ENCODE measurements around the gene BMP5.

Gene BMP5

DNA sequence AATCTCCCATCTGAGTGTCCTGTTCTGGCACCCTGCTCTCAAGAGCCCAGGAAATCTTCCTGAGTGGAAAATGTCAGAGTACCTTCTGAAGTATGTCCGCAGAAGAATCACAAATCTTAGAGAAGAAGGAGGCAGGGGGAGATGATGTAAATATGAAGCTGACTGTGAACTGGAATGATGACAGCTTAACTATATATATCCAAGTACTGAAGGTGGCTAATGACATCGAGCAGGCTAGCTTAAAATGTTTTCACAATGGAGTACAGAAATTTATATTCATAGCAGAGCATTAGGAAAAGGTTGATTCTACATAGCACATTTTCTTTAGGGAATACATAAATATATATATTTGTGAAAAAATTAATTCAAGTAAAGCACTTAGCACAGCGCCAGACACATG lies 64.3 kb downstream of the BMP5 start:
- no peak for DNase-seq (ENCODE audit: low spot score)

DNA sequence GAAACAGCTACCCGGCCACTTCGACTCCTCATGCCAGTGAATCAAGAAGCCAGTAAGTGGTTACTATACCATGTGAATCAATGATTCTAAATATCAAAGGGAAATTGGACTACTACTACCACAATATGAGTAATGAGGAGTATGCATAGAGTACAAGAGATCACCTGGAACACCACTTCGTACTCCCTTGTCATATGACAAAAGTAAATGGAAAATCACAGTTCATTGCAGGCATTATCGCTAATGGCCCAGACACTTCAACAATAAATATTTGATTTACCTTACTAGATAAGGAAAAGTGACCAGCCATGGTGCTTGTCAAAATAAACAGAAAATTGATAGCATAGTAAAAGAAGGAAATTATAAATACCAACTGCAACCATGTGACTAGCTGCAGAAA lies 73.1 kb downstream of the BMP5 start:
- DNase-seq (ENCODE audit: low spot score), result no peak

DNA sequence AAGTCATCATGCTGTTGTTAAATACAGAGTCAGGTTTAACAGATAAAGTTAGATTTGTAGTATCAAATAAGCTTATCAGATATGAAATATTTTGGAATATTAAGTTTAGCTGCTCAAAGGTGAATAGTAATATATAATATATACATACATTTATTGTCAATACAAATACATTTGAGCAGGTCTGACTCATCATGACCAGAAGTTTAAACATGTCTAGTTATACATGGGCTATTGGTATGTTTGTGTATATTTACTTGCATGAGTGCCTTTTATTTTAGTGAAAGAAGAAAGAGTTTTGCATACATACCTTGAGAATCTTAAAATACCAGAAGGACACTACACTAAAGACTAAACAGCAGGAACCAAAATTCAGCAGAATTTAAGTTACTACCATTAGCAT lies 76.8 kb downstream of the BMP5 start:
- DNase-seq (ENCODE audit: low spot score), result no peak

DNA sequence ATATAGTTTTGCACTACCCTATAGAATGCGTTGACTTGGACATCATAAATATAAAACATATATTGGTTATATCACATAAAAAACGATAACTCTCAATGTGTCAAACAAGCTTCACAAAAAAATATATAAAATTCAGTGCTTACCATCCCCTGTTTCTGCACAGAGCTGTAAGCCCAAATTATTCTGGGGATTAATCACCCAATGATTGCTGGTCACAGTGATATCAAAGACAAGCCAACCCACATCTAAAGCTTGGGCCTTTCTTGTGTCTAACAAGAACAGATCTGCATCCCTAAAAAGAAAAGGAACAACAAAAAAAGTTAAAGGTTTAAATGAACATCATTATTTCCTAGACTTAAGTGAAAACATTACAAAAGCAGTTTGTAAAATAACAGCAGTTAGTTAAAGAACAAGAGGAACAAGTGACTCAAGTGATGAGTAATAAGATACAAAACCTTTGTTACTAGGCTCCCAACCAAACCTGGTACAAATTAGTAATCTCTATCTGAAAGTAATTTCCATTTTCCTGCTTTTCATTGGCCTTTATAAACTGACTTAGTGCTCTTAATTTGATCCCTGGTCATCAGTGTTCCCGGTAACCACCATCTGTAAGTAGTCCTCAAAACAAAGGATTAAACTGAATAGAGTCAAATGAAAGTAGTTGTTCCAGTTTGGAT lies 81.1 kb downstream of the BMP5 start:
- no peak for DNase-seq (ENCODE audit: low spot score)

DNA sequence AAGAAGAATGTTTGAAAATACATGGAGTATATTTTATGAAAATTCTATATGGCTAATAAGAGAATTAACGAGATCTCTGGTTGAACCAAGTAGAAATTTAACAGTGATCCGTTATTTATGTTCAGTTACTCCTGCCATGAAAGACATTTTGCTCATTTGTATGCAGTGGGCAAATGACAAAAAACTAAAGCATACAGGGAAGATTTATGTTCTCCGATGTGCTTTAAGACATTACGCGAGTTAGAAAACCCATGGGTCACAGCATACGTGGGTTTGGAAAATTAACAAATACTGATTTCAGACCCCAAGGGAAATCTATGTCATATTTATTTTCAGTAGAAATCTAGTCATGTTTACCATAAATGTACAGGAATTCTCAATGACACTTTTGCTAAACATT lies 90.1 kb downstream of the BMP5 start:
- DNase-seq (ENCODE audit: low spot score), result no peak

DNA sequence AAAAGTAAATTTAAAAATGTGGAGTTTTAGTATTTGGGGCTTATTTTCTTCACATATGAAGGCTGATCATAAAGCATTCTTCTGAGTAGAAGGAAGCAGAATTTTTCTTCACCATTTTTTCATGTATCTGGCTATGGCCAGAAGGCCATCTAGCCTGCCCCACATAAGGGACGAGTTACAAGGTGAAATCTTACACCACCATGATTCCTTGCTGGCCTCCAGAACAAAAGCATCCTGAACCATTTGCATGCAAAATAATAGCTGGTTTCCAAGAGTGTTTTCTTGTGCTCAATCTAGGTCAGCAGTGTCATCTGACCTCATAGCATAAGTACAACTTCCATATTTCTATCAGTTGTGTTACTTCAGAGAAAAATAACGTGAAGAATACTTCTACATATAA lies 93.1 kb downstream of the BMP5 start:
- DNase-seq (ENCODE audit: low spot score), result no peak

DNA sequence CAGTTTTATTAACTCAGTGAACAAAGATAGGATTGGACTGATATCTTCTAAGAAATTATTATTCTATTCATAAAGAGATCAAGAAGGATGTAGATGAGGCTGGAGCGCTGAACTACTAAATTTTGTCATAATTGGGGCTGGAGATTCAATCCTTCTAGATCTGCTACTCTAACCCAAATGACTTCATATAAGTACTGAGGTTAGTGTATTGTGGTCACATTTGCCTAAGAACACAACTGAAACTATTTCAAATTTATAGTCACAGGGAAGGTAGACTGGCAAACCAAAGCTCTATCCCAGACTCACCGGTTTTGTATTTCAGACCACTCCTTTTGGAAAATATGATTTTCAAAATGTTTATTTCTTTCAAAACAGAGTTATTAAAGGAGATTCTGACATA lies 96.7 kb downstream of the BMP5 start:
- DNase-seq (ENCODE audit: low spot score), result no peak

DNA sequence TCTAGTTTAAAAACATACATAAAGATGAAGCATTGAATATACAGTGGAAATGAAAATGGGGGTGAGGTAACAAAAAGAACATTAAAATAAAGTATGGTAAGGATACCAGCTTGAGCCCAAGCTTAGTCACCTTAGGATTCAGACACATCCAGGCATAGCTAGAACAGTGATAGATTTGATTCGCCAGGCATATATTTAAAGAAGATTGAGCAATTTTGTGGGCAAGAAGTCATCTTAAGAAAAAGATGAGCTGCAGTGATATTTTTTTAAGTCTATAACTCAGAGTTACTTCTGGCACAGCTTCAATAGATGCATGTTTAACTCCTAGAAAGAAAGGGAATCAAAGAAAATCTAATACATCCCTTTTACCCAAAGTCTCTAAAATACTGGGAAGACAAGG lies 97.9 kb downstream of the BMP5 start:
- DNase-seq (ENCODE audit: low spot score), result no peak

DNA sequence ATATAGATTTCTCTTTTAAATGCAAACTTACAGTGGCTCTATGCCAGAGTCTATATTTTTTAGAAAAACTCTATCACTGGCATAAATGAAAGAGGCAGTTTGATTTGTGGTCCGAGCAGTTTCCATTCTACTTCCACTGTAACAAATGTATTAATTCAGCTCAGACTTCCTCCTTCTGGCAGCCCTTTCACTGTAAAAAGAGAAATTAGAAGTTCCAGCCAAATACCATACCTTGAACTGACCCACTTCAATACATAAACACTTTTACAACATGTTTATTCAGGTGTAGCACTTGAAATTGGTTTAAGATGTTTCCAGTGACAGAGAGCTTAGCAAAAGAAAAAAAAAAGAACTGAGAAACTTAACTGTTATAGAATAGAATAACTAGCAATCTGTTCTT lies 99.3 kb downstream of the BMP5 start:
- DNase-seq (ENCODE audit: low spot score), result no peak

DNA sequence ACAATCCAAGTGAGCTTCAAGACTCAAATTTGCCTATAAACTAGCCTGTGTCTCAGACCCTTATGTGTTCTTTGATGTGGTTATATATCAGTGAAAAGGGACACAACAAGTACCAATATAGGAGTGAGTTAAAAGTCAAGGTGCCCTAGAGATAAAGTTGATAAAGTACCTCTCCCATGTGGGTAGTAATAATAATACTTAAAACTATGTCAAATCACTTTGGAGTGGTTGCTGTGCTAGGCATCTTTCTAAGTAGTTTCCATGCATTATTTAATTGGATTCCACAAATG lies 100.4 kb downstream of the BMP5 start:
- DNase-seq (ENCODE audit: low spot score), result no peak

DNA sequence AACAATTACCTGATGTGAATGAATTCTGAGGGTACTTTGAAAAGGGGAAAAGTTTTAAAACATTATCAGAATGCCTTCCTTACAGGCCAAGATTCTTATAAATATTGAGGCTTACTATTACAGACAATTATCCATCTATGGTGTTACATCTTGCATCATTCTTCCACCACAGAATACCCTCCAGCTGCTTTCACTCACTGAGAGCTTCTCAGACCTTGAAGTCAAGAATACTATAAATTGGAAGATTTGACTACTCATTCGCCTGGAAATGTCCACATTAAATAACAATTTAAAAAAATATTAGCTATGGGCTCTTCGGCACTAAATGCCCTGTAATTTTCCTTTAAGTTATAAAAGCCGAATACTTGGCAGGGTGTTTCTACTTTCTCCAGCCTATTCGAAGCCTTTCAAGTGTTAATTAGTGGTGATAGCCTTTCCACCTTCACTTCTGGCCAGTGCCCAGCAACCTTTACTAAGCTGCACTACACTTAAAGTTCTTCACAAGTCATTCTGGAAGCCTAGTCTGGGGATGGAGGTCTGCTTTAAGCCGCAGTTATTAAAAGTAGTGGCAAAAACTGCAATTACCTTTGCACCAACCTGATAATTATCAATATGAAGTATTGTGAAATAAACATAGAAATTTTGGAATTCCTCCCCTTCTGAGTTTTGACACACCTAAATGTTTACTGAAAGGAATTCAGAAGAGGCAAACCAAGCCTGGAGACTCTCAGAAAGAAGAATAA lies 100.9 kb downstream of the BMP5 start:
- no peak for DNase-seq (ENCODE audit: low spot score)

DNA sequence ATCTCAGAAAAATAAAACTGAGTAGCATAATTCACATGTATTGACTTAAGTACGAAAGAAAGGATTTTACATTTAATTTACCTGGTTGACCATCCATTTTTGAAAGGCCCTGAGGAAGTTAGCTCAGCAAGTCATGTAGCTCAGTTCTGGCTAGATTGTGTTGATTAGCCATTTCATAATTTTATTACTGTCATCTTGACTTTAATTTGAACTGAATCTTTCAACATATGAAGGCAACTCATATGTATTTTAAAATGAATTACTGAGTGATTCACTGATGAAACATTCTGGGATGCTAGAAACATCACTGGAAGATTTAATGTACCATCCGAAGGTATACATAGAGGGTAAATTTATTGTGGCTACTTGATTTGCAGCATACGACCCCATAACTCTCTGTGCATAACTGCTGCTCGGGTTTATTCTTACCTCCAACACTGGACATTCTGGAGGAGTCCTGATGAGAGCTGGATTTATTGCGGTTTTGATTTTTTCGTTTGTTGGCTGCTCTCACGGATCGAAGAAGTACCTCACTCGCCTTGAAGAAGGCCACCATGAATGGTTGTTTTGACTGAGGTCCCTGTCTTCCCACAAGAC lies 101.7 kb downstream of the BMP5 start:
- no peak for DNase-seq (ENCODE audit: low spot score)

DNA sequence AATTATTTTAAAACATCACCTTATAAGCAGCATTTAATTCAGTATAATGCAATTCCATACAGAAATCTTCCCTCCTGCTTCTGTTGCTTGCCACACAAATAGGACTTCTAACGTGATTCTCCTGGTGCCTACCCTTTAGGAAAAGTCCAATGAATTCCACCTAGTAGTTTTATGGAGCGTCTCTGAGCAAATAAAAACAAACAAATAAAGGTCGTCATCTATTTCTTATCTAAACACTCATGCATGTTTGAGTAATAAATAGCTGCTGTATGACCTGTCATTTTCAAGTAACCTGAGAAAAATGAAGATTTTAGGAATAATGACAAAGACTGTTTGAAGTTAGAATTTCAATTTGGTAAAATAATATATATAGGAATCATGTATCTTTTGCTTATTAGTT lies 102.7 kb downstream of the BMP5 start:
- DNase-seq (ENCODE audit: low spot score), result no peak

DNA sequence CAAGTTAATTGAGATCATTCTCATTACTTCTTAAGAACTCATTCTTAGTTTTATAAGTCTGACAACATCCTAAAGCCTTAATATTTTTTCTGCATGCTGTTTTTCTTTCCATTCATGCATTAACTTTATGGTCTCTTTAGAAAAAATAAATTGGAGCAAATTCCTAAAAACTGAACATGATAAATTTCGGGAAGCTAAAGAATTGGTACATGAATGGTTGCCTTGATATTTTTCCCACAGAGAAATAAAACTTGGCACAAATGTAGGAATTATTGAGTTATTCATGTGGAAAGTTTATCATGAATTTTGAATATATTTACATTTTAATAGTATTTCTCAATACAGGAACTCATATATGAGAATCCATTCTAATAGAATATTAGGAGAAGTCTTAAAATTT lies 115.9 kb downstream of the BMP5 start:
- DNase-seq (ENCODE audit: low spot score), result no peak

DNA sequence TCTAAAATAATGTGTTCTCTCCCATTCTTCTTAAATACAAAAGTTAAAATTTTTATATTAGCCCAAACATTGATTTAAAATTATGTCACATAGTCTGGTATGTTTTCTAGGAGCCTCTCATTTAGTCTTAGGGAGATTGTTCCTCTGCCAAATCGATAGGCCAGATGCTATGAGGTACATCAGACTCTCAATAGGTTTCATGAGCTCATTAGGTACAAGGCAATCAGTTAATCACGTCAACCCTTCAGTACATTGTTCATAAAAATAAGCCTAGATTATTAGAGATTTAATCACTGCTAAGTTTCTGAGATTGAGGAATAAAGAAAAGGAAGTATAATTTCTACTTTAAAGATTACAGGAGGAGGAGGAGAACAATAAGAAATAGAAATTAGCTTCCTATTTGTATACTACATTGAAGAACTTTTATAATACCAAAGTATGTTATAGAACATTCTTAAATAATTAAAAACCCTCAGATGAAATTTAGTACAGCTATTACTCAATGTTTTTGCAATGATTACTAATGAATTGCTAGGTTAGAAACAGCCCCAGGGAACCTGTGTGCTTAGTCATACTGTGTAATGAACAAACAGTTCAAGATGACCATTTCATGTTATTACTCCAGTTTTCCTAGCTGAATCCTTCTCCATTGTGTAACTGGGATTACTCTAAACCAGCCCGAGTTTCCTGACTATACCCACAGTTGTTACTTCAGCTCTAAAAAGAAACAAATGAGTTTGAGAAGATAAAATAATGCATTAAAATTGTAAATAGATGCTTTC lies 117.0 kb downstream of the BMP5 start:
- no peak for DNase-seq (ENCODE audit: low spot score)

DNA sequence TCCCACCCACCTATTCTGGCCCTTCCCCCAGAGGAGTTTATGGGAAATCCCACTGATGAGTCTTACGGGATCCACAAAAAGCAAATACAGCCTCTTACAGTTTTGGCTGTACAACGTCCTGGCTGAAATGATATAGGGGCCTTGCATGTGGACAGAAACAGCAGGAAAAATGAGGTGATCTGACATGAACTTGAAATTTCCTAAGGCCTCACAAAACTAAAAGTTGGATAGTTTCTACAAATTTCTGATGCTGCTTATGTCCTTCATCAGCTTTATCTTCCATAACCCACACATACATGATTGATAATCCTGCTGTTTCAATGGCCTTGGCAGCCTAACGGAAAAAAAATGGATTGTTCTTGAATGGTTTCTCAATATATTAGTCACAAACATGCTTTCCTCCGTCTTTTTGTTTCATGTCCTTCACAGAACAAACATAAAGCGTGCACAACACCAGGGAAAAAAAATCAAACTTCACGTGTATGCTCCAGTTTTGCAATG lies 118.8 kb downstream of the BMP5 start:
- DNase-seq (ENCODE audit: low spot score), result no peak

DNA sequence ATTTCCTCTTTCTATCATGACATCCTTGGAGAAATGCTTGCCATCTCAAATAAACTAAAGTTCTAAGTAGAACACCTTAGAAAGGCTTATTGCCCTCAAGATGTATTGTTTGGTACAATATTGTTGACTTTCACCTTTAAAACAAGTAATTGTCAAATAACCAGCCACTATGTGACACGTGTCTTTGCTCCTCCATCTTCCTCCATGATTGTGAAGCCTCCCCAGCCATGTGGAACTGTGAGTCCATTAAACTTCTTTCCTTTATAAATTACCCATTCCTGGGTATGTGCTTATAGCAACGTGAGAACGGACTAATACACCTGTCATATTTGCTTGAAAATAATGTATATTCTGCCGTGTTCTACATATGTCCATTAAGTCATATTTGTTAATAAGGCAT lies 126.5 kb downstream of the BMP5 start:
- DNase-seq (ENCODE audit: low spot score), result no peak

DNA sequence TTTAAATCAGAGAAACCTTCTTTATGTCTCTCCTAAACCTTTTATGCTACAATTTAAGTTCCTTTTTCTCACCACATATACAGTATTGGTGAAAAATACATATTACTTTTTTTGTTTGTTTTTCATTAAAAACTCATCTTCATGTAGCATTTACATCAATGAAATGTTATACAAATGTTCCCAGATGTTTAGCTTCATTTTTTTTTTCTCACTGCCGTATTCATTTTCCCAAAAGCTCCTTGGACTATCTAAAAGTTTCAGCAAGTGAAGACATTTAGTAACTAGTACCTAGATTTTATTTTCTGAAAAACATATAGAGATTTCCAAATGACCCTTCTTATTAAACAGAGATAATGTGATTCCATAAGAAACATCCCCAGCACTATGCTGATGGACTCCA lies 128.9 kb downstream of the BMP5 start:
- no peak for DNase-seq (ENCODE audit: low spot score)

DNA sequence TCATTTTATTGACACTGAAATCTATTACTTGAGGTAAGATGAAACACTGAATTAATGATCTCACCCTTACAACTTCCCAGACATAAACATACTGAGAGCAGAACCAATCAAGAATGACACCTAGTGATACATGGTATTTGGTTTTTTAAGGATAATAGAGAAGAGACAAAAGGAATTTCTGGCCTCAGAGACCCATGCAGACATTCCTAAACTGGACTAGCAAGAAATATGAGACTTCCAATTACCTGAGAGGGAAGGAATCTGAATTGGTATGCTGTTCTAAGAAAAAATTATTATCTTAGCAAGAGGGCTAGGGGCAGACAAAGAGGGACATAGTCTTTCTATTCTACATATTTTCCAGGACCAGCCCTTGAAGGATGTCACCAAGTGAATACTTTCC lies 141.1 kb downstream of the BMP5 start:
- no peak for DNase-seq (ENCODE audit: low spot score)

DNA sequence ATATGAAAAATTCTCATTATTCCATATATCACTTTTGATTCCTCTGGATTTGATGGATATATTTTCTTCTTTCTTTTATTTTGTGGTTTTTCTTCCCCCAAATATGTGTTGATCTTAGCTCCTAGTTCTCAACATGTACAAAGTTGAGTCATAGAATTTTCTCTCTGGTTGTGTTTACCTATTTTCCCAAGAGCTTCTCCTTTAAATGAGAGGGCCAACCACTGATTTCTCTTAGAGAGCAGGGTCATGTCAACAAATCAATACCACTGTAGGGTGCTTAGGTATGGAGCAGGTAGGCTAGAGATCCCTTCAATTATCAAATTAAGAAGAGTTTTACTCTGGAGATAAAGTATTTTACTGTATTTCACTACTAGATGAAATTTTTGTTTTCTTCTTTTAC lies 145.7 kb downstream of the BMP5 start:
- DNase-seq (ENCODE audit: low spot score), result no peak

DNA sequence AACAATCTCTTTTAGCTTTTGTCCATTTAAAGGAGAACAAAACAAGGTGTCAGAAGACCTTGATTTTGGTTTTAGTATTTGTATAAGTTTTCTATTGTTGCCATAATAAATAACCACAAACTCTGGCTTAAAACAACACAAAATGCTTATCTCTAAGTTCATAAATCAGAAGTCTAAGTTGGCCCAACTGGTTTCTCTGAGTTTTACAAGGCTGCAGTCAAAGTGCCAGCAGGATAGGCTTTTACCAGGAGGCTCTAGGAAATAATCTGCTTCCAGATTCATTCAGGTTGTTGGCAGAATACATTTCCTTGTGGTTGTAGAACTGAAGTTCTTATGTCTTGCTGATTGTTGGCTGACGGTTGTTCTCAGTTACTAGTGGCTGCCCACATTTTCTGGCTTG lies 149.2 kb downstream of the BMP5 start:
- DNase-seq (ENCODE audit: low spot score), result no peak

DNA sequence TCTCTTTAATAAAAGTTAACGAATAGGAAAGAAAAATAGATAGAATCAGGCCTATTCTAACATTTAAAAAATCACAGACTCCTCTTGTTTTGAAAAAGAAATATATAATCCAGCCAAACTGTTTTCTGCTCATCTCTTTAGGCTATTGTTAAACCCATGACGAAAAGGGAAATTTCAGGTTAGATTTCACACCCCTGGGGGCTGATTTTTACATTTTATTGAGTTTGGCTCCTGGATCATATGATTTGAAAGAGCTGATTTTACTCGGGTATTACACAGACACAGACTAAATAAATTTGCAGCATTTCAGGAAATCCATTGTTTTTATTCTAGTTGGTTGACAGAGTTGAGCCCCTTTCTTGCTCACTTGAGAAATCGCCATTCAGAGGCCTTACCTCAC lies 160.6 kb downstream of the BMP5 start:
- DNase-seq (ENCODE audit: low spot score), result no peak

DNA sequence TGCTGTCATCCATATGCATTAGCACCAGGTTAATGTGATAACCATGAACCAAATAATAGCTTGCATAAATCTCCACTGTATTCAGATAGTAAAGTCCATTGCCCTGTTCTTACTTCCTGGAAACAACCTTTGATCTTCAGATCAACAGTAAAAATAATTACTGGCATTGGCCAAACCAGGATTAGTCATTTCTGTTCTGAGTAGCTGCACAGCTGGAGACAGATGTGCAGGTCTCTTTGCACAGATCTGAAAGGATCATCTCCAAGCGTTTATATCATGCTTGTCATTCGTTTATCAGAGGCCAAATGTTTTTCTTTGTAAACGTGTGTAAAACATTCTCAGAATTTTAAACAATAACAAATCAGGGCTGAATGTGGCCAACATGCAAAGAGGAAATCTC lies 162.0 kb downstream of the BMP5 start:
- DNase-seq (ENCODE audit: low spot score), result no peak

Measured in left forelimb (tissue), 1 donor.